ENCODE results near the gene CRK.
A peak's percentile ranks its signal among the peaks of the same experiment; 100 is the strongest.
"Not testable (repeated sequence)": the region's sequence is repeated elsewhere in the genome, so short reads cannot be mapped to it uniquely, and the experiment has no call there.

CRK gene

DNA sequence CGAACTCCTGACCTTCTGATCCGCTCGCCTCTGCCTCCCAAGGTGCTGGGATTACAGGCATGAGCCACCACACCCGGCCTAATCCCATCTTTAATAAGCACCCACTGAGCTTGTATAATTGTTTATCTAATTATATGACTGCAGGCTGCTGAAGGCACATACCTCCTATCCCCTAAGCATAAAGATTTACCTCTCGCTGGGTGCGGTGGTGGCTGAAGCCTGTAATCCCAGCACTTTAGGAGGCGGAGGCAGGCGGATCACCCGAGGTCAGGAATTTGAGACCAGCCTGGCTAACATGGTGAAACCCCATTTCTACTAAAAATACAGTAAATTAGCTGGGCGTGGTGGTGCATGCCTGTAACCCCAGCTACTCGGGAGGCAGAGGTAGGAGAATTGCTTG lies 35.9 kb downstream of the CRK start:
- no peak for DNase-seq

DNA sequence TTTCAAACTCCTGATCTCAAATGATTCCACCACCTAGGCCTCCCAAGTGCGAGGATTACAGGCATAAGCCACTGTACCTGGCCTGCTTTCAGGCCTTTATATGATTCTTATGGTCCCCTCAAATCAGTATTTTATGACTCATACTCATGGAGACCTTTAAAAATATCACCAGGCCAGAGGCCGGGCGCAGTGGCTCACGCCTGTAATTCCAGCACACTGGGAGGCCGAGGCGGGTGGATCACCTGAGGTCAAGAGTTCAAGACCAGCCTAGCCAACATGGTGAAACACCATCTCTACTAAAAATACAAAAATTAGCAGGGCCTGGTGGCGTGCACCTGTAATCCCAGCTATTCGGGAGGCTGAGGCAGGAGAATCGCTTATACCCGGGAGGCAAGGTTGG lies 37.6 kb downstream of the CRK start:
- DNase-seq, result not testable (repeated sequence)

DNA sequence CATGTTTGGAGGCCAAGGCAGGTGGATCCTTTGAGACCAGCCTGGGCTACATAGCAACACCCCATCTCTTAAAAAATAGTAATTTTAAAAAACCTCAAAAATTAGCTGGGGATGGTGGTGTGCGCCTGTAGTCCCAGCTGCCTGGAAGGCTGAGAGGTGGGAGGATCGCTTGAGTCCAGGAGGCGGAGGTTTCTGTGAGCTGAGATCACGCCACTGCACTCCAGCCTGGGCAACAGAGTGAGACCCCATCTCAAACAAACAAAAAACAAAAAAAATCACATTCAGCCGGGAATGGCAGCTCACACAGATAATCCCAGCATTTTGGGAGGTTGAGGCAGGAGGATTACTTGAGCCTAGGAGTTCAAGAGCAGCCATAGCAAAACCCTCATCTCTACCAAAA lies 39.6 kb downstream of the CRK start:
- no peak for DNase-seq

DNA sequence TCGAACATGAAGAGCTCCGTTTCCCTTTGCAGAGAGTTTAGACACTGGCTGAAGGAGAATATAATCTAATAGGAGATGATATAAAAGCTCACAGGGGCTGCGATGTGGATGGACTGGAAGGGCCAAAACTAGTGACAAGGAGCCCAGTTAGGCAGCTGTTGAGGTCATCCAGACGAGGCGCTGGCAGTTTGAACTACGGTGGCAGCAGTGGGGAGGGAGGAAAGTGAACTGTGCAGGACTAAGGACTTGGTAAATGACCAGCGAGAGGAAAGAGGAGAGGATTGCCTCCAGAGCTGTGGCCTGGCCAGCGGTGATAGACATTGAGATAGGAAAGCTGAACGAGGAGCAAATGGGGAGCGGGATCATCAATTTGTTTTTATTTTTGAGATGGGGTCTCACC lies 41.4 kb downstream of the CRK start:
- DNase-seq, result no peak

DNA sequence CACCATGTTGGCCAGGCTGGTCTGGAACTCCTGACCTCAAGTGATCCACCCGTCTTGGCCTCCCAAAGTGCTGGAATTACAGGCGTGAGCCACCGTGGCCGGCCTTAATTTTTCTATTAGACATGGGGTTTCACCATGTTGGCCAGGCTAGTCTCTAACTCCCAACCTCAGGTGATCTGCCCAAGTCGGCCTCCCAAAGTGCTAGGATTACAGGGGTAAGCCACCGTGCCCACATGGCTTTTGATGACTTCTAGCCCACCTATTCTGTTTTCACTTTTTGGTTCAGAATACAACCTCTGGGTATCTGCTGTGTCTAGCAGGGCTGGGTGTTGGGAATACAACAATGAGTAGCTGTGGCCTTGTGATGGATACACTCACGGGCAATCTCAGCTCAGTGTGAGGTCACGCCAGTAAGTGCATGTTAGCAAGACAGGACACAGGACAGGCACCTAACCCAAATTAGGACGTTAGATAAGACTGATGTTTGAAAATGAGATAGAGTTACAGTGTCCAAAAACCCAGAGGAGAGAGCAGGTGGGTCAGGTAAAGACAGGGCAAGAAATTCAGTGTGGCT lies 41.9 kb downstream of the CRK start:
- DNase-seq, result no peak

DNA sequence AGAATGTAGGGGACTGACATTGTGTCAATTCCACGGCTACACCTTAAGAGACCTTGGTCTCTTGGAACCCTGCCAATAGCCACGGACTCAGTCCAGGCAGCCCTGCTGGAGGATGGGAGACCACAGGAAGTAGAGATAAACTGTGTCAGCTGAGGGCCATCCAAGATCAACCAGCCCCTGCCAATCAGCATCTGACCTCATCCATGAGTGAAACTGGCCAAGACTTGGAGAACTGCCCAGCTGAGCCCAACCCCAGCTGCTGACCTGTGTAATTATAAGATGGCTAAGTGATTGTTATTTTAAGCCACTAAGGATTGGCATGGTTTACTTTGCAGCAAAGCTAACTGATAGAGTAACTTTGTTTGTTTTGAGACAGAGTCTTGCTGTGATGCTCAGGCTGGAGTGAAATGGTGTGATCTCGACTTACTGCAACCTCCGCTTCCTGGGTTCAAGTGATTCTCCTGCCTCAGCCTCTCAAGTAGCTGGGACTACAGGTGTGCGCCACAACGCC lies 42.7 kb downstream of the CRK start:
- DNase-seq, result peak in 1 of 2 experiments; percentile 50

DNA sequence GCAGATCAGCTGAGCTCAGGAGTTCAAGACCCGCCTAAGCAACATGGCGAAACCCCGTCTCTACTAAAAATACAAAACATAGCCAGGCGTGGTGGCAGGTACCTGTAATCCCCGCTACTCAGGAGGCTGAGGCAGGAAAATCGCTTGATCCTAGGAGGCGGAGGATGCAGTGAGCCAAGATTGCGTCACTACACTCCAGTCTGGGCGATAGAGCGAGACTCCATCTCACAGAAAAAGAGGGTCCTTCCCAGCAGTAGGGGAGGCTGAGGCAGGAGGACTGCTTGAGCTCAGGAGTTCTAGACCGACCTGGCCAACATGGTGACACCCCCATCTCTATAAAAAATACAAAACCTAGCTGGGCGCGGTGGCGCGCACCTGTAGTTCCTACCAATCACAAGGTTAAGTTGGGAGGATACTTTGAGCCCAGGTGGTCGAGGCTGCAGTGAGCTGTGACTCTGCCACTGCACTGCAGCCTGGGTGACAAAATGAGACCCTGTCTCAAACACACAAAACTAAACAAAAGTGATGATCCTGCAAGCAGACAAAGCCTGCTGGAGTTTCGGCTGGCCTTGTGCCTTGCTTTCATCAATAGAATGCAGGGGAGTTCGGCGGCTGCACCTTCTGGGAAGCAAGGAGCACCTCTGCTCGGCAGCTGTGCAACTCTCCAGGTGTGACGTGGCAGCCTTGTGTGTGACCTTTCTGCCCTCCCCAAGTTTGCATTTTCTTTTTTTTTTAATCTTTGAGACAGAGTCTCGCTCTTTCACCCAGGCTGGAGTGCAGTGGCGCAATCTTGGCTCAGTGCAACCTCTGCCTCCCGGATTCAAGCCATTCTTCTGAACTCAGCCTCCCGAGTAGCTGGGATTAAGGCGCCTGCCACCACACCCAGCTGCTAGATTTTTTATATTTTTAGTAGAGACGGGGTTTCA lies 43.6 kb downstream of the CRK start:
- no peak for DNase-seq

DNA sequence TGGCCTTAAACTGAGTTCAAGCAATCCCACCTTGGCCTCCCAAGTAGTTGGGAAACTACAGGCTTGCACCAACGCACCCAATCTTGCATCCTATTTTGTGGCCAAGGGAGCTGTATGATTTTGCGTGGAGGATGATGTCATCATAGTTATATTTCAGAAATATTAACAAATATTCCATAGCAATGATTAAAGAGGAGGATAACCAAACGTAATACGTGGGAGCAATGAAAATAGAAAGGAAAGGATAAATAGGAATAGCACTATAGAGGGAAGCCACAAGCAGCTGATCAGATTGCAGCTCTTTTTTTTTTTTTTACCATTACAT lies 53.8 kb downstream of the CRK start:
- no peak for DNase-seq

DNA sequence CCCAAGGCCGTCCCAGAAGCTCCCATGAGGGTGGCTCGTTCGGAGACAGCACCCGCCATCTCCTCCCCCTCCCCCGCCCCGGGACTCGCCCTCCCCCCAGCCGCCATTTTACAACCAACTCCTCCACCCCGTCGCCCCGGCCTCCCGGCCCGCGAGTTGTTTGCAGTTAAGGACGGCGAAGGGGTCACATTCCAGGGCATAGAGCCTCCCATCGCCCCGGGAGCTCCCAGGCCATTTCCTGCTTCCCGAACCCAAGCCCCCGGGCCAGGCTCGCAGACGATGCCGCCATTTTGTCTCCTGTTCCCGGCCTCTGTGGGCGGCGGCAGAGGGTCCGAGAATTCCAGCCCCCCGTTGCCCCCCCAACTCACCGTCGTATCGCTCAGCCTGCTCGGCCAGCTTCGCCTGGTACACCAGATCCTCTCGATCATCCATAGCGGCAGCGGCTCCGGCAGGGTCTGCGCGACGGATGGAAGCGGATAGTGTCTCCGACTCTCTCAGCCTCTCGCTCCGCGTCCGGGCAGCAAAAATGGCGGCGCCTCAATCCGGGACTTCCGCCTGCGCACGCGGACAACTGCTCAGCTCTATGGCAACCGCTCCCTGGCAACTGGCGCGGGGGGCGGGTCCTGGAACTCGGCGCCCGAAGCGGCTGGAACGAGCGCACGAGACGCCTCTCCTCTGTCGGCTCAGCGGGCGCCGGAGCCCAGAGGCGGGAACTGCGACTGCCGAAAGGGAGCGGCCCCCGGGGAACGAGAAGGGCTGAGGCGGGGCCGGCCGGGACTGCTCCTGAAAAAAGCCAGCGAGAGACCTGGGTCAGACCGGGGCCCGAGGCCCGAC lies 56.1 kb downstream of the CRK start, which contains the start of gene YWHAE:
TSS of gene YWHAE (minus strand) at position 544 of the 834 bp plus-strand sequence. CDS start at position 432, 112 bp downstream.
- peak; percentile 93 to 94 for DNase-seq

DNA sequence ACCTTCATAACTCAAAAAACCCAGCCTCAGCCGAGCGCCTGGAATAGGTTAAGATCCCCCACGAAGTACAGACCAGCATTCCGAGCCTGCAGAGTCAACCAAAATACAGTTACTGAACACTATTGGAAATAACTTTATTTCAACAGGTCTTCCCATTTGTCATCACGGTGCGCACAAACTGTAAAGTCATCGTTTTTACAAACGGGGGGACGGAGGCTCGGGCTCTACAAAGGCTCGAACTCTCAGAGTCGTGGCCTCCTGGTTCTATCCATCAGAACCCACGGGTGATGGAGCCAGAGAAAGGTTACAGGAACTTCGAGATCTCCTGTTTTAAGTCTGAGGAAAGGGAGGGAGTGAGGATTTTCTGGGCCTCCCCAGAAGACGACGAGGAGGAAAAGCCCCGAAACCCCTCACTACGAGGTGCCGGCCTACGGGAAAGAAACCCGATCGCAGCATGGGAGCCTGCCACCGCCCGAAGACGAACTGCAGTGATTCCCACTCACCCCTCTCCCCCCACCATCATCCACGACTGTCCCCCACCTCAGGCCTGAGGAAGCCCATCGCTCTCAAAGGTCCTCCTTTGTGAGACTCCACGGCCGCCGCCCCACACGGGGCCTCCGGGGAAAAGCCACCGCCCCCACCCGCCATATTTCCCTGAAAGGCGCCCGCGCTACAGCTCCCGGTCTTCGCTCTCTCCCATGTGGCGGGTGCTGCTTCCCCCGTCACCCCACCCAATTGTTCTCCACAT lies 56.9 kb downstream of the CRK start:
- DNase-seq, result no peak

DNA sequence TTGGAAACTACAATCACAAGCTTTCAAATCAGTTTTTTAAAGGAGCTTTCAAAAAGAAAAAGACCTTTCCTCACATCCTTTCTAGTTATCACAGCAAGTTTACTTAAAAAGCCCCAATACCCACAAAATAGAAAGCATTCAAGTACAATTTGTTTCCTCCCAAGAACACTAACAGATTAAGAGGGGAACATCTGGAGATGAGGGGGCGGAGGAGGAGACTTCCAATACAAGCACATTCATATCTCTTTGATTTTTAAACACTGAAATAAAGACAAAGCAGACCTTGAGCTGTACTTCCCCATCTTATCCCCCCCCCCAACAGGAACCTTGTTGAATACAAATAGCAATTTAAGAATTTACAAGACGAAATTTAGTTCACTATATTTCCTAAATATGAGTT lies 58.0 kb downstream of the CRK start:
- no peak for DNase-seq

DNA sequence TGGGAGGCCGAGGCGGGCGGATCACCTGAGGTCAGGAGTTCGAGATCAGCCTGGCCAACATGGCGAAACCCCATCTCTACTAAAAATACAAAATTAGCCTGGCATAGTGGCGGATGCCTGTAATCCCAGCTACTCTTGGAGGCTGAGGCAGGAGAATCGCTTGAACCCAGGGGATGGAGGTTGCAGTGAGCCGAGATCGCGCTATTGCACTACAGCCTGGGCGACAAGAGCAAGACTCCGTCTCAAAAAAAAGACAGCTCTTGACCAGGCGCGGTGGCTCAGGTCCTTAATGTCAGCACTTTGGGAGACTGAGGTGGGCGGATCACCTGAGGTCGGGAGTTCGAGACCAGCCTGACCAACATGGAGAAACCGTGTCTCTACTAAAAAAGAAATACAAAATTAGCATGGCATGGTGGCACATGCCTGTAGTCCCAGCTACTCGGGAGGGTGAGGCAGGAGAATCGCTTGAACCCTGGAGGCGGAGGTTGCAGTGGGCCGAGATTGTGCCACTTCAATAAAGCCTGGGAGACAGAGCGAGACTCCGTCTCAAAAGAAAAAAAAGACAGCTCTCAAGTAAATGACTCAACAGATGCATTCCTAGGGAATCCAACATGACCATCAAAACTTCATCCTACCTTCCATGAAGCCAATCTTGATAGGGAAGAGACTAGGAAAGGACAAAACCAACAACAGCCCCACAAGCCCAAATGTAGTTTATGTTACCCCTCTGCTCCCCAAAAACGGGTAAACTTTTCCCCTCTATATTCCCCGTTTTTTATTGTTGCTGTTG lies 60.0 kb downstream of the CRK start:
- not testable (repeated sequence) for DNase-seq

DNA sequence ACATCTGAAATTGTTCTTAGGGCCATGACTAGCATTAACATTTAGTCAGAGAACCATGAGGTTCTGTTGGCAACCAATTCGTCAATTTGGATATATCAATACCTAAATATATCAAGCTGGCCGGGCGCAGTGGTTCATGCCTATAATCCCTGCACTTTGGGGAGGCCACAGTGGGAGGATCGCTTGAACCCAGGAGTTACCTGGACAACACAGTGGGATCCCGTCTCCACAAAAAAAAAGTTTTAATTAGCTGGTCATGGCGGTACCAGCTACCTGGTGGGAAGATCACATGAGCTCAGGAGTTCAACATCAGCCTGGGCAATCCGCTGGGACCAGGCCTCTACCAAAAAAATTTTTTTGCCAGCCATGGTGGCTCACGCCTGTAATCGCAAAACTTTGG lies 64.5 kb downstream of the CRK start:
- DNase-seq, result no peak

DNA sequence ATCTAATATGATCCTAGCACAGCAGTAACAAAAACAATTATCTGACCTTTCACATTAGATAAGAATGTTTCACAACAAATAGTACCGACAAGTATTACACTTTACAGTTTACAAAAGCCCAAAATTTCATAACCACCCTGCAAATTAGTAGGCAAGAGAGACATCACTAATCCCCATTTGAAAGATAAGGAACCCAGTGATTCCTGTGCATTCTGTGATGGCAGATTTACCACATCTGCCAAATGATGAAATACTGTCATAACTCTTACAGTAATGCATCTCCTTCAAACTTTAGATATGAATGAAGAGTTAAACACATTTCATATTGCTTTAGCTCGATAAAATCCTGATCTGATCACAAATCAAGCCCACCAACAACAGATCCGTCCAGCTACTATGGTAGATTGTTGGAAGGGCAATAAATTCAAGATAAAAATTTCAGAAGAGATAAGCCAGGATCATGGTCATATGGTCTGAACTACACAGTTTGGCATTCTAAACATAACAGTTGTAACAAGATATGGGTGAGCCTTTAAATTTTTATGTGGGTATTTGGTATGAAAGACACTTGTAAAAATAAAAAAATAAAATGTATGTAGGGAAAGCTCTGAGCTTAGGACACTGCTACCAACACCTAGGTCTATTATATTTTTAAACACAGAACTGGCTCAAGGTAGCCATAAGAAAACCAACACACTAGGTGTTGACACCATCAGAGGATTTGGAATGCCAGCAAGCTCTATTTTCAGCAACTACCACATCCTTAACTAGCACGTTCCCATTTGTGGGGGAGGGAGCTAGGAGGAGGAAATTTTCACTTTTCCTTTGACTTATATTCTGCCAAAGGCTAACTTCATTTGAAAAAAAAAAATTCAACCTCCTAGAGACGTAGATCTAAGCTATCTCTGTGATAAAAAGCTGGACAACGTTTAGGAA lies 65.3 kb downstream of the CRK start:
- DNase-seq, result no peak

DNA sequence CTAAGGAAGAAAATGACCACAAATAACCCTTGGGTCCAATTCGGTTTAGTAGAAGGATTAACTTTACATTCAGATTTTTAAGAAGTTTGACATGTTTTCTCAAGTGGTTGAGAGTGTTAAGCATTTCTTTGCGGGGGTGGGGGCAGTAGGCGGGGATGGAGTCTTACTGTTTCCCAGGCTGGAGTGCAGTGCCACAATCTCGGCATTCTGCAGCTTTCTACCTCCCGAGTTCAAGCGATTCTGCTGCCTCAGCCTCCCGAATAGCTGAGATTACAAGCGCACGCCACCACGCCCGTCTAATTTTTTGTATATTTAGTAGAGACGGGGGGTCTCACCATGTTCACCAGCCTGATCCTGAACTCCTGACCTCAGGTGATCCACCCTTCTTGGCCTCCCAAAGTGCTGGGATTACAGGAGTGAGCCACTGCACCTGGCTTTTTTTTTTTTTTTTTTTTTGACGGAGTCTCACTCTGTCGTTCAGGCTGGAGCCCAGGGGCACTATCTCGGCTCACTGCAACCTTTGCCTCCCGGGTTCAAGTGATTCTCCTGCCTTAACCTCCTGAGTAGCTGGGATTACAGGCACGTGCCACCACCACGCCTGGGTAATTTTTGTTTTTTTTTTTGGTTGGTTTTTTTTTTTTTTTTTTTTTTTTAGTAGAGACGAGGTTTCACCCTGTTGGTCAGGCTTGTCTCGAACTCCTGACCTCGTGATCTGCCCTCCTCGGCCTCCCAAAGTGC lies 68.4 kb downstream of the CRK start:
- DNase-seq, result not testable (repeated sequence)

DNA sequence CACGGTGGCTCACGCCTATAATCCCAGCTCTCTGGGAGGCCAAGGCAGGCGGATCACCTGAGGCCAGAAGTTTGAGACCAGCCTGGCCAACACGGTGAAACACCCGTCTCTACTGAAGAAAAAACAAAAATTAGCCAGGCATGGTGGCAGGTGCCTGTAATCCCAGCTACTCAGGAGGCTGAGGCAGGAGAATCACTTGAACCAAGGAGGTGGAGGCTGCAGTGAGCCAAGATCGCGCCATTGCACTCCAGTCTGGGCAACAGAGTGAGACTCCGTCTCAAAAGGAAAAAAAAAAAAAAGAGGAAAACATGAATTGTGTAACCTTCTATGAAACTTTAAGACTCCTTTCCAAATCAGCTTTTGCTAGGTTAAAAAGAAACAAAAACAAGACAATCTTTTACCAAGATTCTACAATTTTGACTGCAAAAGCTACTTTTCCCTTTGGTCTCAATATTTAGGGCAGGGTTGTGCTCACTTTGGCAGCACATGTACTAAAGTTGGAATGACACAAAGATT lies 69.3 kb downstream of the CRK start:
- DNase-seq, result not testable (repeated sequence)

DNA sequence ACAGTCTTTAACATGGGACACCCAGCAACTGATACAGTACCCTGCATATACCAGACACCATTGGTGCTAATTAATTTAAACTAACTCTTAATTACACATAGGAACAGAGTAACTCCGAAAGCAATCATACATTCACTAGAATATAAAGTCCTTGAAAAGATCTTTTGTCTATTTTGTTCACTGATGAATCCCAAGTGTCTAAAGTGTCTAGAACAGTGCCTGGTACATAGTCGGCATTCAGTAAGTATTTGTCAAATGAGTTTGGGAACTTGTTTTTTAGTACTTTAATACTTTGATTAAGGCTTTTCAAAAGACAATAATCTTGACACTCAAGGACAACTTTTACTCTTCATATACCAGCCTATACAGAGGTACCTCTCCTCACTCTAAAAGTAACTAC lies 69.8 kb downstream of the CRK start:
- DNase-seq, result no peak

DNA sequence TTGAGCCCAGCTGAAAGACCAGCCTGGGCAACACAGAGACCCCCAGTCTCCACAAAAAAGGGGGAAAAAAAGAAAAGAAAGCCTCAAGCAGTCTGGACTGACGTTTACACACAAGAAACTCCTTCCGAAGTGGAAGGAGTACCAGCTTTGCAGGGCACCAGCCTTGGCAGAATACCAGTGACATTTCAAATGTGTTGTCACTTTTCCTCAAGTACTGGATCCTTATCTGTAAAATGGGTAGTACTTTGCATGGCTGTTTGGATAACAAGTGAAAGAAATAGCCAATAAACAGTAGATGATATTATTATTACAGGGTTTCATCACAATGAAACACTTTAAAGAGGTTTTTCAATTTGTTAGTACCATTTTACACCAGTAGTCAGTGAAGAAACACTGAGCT lies 70.2 kb downstream of the CRK start:
- DNase-seq, result no peak

DNA sequence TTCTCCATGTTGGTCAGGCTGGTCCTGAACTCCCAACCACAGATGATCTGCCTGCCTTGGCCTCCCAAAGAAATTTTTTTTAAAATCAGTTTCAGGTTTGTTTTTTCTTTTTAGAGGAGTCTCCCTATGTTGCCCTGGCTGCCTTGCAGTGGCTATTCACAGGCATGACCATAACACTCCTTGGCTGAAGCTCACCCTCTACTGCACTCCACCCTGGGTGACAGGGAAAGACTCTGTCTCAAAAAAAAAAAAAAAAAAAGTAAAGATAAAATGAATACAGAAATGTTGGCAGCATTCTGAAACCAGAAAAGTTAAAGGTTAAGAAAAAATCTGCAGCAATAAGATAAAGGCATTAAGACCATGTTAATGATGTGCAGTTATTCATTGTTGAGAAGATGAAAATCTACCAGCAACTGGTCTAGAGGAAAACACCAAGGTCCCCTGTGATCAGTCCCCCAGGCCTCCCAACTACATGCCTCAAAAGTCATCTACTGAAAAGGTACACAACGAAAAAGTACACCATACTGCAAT lies 71.1 kb downstream of the CRK start:
- DNase-seq, result no peak

Measured in NCI-H2081 (cell line).